ENCODE measurements around the gene DDR2.
"Not testable (repeated sequence)": the region's sequence is repeated elsewhere in the genome, so short reads cannot be mapped to it uniquely, and the experiment has no call there.

The DDR2 gene

DNA sequence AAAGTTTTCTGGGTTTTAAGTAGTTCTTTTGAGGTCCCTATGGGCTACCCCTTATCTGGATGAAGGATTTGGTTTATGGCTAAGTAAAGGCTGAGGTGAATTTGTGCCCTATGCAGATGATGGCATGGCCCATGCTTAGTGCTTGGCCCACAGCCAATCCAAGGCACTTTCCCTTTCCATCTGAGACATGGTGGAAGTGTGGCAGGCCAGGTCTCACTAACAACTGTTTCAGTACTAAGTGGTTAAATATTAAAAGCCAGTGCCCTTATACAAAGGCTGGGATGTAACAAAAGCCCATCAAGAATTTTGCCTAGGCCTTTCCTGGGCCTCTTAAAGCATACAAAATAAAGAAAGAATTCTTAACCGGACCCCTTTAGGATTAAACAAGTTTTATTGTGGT, 156.5 kb downstream of the DDR2 start:
- not testable (repeated sequence) for DNase-seq

GRCh38 chr1:162790303-162790984, 158.2 kb downstream of the DDR2 start, which contains the start of gene HSD17B7:
Gene HSD17B7 (plus strand): TSS chr1:162790702. CDS start chr1:162790801, 99 bp downstream.
- peak; percentile 64 to 75 (median 65) for DNase-seq

GRCh38 chr1:162790985-162791357, 158.7 kb downstream of the DDR2 start:
- not testable (repeated sequence) for DNase-seq

DNA sequence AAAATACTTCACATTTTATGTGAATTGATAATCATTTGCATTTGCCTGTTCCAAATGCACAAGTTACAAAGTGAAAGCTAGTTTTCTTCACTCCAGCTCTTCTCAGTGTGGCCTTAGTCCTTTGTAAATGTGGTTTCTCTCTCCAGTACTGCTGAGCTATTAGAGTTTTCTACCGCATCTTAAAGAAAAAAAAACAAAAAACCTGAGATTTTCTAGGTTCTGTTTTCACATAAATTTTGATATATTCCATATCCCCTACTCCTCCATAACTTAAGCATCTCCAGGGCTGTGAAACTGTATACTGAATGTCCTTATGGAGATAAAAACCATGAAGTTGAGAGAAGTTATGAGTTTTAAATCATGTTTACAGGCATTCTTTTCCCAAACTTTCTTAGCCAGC, 162.0 kb downstream of the DDR2 start:
- DNase-seq: not testable (repeated sequence)

GRCh38 chr1:162796617-162797279, 164.5 kb downstream of the DDR2 start:
- not testable (repeated sequence) for DNase-seq

GRCh38 chr1:162799995-162800830, 167.9 kb downstream of the DDR2 start:
- DNase-seq: peak in 2 of 3 donors; percentile 6 to 9

DNA sequence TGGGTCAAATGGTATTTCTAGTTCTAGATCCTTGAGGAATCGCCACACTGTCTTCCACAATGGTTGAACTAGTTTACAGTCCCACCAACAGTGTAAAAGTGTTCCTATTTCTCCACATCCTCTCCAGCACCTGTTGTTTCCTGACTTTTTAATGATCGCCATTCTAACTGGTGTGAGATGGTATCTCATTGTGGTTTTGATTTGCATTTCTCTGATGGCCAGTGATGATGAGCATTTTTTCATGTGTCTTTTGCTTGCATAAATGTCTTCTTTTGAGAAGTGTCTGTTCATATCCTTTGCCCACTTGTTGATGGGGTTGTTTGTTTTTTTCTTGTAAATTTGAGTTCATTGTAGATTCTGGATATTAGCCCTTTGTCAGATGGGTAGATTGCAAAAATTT, 175.2 kb downstream of the DDR2 start:
- DNase-seq: not testable (repeated sequence)

GRCh38 chr1:162812357-162812756, 180.1 kb downstream of the DDR2 start:
- not testable (repeated sequence) for DNase-seq

DNA sequence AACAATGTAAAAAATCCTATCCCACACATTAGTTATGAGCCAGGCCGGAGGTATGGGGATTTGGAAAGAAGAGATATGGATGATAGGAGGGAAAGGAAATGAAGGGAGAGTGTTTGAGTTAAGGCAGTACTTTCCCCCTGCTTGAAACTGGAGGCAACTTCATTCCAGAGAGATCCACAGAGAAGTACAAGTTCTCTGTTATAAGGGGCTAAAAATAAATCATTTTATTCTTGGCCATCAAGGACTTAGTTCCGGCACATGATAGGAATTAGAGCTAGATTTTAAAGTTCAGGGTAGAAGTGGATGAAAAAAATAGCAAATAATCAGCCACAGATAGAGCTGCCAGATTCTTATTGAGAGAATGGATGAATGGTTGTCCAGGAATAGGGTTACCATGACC, 185.9 kb downstream of the DDR2 start:
- not testable (repeated sequence) for DNase-seq

DNA sequence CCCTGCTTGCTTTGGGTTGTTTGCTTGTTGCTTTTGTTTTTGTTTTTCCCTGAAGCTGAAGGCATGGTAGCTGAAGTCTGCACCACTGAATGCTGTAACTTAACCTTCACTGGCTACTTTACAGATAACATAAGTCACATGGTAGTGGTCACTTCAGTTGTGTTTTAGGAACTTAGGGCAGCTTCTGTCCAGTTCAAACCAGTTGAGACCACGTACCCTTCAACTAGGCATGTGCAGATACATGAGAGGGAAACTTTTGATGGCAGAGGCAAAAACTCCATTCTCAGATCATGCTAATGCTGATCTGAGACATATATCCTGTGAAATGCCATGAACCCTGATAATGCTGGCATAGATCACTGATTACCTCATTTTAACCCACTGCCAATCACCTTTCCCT, 186.4 kb downstream of the DDR2 start:
- not testable (repeated sequence) for DNase-seq

- DNase-seq: no peak
Measured at GRCh38 chr1:162822391-162823200, 190.3 kb downstream of the DDR2 start.

- DNase-seq: no peak
Measured at GRCh38 chr1:162823231-162823630, 191.0 kb downstream of the DDR2 start.

- no peak for DNase-seq
Measured at GRCh38 chr1:162823771-162824525, 191.7 kb downstream of the DDR2 start.

GRCh38 chr1:162829268-162829667, 197.0 kb downstream of the DDR2 start:
- no peak for DNase-seq

GRCh38 chr1:162832470-162832869, 200.2 kb downstream of the DDR2 start:
- no peak for DNase-seq

DNA sequence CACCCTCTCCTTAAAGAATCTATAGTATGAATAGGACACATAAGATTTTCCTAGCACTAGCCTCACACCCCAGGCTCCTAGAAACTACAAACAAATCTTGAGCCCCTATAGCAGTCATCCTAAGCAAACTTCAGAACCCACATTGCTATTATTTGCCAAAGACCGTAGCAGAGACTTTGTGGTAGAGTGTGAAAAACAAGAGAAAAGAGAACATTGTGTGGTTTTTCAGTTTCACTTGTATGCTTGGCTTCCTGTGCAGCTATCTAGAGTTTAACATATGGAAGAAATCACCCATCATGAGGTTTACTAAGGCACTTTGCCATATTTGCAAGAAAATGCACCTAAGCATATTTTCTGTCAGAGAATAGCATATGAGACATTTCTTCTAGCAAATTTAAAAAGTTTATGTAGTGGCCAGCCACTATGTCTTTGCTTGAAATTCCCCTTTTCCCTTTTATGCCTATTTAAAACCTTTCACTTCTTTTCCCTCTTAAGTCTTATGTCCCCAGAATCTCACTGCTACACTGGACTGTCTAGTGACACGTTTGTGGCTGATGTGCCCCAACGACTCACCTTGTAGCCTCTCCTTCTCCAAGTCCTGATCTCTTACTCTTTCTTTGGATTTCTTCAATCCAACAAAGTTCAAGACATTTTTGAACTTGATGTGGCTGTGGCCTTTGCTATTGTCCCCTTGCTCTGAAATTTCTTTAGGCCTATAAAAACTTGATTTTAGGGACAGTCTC, 203.1 kb downstream of the DDR2 start:
- DNase-seq: no peak
